B cell (primary cell): ENCODE results near the gene RRP1. TPM values are rescaled to one million over a fixed set of nuclear protein-coding genes. Genes with fewer than 3 reads are reported as not detected.

Experiments
- ATAC-seq: fragments of 200-7000 bp; cut with Tn5 transposase; one replicate; pipeline ENCODE4 v1.10.0; 2021; ENCODE audit warnings: low read depth, mild to moderate bottlenecking, moderate number of reproducible peaks, moderate library complexity
- CTCF ChIA-PET: fragments of 350-600 bp; sonication (Branson Sonifier 250); formaldehyde crosslinking; loops from one replicate; lab custom pipeline; 2021; ENCODE audit warnings: antibody characterized with exemption, inconsistent platforms; lab: Charles Lee
- POLR2A ChIA-PET: fragments of 350-600 bp; sonication (Branson Sonifier 250); formaldehyde crosslinking; loops from one replicate; lab custom pipeline; 2021; ENCODE audit warnings: antibody characterized with exemption; lab: Charles Lee
- DNase-seq: peaks from one replicate; pipeline ENCODE4 v3.0.0; 2013
- H2AFZ ChIP-seq: 2 replicates; pipeline ENCODE4 v1.6.1; 2012; ENCODE audit warnings: mild to moderate bottlenecking, low read depth, low read length; ENCODE audit not compliant: insufficient read depth, poor library complexity, severe bottlenecking
- H3K27ac ChIP-seq, 2 donors: 1 replicate in 1 of 2; 2 replicates in 1 of 2; pipeline ENCODE4 v1.5.1; 2012 to 2013; ENCODE audit warnings: low read length in 2 of 2, mild to moderate bottlenecking in 2 of 2, moderate library complexity in 1 of 2
- H3K27me3 ChIP-seq, 4 experiments: fragments of 200-600 bp in 1 of 4; sonication (generic) in 1 of 4; replicated peaks in 1 of 4; 1 replicate in 2 of 4; 2 replicates in 2 of 4; pipeline versions ENCODE4 v1.6.1 to v1.7.0; 2013 to 2016; ENCODE audit warnings: low read length in 3 of 4, mild to moderate bottlenecking in 2 of 4, mixed read lengths in 1 of 4, moderate library complexity in 1 of 4; ENCODE audit not compliant: insufficient read depth in 4 of 4, control insufficient read depth in 3 of 4; ENCODE audit errors: control extremely low read depth in 1 of 4
- H3K36me3 ChIP-seq, 2 experiments: replicated peaks in 1 of 2; 1 replicate in 1 of 2; 2 replicates in 1 of 2; pipeline versions ENCODE4 v1.6.1 to v1.7.1; 2013; ENCODE audit warnings: low read length in 1 of 2; ENCODE audit not compliant: insufficient read depth in 2 of 2, control insufficient read depth in 1 of 2; ENCODE audit errors: control extremely low read depth in 1 of 2, extremely low read depth in 1 of 2
- H3K4me1 ChIP-seq, 2 donors: fragments of 200-600 bp in 1 of 2; sonication (generic) in 1 of 2; 1 replicate in 1 of 2; 2 replicates in 1 of 2; pipeline versions ENCODE4 v1.5.1 to v1.6.1; 2013 to 2017; ENCODE audit warnings: low read length in 2 of 2; ENCODE audit not compliant: control insufficient read depth in 2 of 2, insufficient read depth in 2 of 2
- H3K4me2 ChIP-seq: replicated peaks from 2 replicates; pipeline ENCODE3; 2012; ENCODE audit warnings: mild to moderate bottlenecking, low read depth, low read length; ENCODE audit not compliant: poor library complexity, severe bottlenecking
- H3K4me3 ChIP-seq, 5 experiments: fragments of 200-600 bp in 1 of 5; sonication (generic) in 1 of 5; 1 replicate in 3 of 5; 2 replicates in 2 of 5; pipeline versions ENCODE4 v1.5.1 to v1.7.0; 2011 to 2016; ENCODE audit warnings: low read length in 4 of 5, mild to moderate bottlenecking in 4 of 5, low read depth in 2 of 5, control low read depth in 1 of 5, moderate library complexity in 1 of 5; ENCODE audit not compliant: insufficient read depth in 1 of 5; ENCODE audit errors: control extremely low read depth in 1 of 5, extremely low read depth in 1 of 5
- H3K79me2 ChIP-seq: fragments of 200-600 bp; sonication (generic); one replicate; pipeline ENCODE4 v1.6.0; 2016; ENCODE audit warnings: low read length; ENCODE audit not compliant: control insufficient read depth, insufficient read depth
- H3K9ac ChIP-seq: fragments of 200-600 bp; sonication (generic); 2 replicates; pipeline ENCODE4 v1.6.1; 2017; ENCODE audit warnings: mild to moderate bottlenecking, low read length, moderate library complexity
- H3K9me3 ChIP-seq, 3 donors: one replicate each; pipeline versions ENCODE4 v1.6.1 to v1.7.1; 2013; ENCODE audit warnings: low read length in 2 of 3; ENCODE audit not compliant: control insufficient read depth in 2 of 3, insufficient read depth in 1 of 3; ENCODE audit errors: control extremely low read depth in 1 of 3
- H4K20me1 ChIP-seq: 2 replicates; pipeline ENCODE4 v1.6.0; 2012; ENCODE audit warnings: mild to moderate bottlenecking, low read length; ENCODE audit not compliant: insufficient read depth, control insufficient read depth, poor library complexity, severe bottlenecking
- H3K27ac Mint-ChIP-seq: one replicate; pipeline ENCODE4 v1.8.0; 2021; ENCODE audit warnings: mixed read lengths
- H3K27me3 Mint-ChIP-seq: one replicate; pipeline ENCODE4 v1.8.0; 2021; ENCODE audit warnings: mixed read lengths
- H3K4me1 Mint-ChIP-seq: one replicate; pipeline ENCODE4 v1.8.0; 2021; ENCODE audit warnings: mixed read lengths
- H3K4me3 Mint-ChIP-seq: one replicate; pipeline ENCODE4 v1.8.0; 2021; ENCODE audit warnings: mixed read lengths
- H3K9me3 Mint-ChIP-seq: one replicate; pipeline ENCODE4 v1.8.0; 2022; ENCODE audit warnings: mixed read lengths; ENCODE audit not compliant: insufficient read depth
- EZH2 ChIP-seq: IDR thresholded peaks from 2 replicates; pipeline ENCODE4 v1.6.1; 2012; ENCODE audit warnings: borderline replicate concordance, low read depth, mild to moderate bottlenecking, moderate library complexity, low read length; ENCODE audit not compliant: insufficient read depth, poor library complexity, severe bottlenecking
- WGBS: methylation state at CpG from one replicate; pipeline ENCODE4 v1.1.5; 2013; ENCODE audit warnings: missing lambda C conversion rate; ENCODE audit not compliant: insufficient coverage; 5-methylcytosine and 5-hydroxymethylcytosine counted together
- intact Hi-C: fragments of 100-400 bp; cut with micrococcal nuclease; formaldehyde crosslinking; loops from one replicate; pipeline ENCODE4 v1.10.0; 2022
- polyA plus RNA-seq: library from polyadenylated mRNA; depleted of rRNA; stranded (reverse); fragments of >200 nt; gene quantifications from 2 replicates; pipeline ENCODE4 v1.2.3, GENCODE V29; 2012
- total RNA-seq, 2 donors: library from RNA; stranded (reverse); fragments of 120-200 nt in 1 of 2; gene quantifications; 1 replicate in 1 of 2; 2 replicates in 1 of 2; pipeline versions ENCODE4 v1.2.3 to v1.2.4, GENCODE V29; 2013 to 2022
- TF ChIP-seq, protein P1 (sequence below): fragments of 200-600 bp; IDR thresholded peaks from one replicate; pipeline ENCODE4 v1.8.0; 2022; ENCODE audit warnings: antibody characterized with exemption, mild to moderate bottlenecking

The RRP1 gene
- total and polyA plus RNA-seq, 2 donors (not counting 1 experiment from before 2014, with no cell fraction given), result 9.6 to 27.8 TPM

DNA sequence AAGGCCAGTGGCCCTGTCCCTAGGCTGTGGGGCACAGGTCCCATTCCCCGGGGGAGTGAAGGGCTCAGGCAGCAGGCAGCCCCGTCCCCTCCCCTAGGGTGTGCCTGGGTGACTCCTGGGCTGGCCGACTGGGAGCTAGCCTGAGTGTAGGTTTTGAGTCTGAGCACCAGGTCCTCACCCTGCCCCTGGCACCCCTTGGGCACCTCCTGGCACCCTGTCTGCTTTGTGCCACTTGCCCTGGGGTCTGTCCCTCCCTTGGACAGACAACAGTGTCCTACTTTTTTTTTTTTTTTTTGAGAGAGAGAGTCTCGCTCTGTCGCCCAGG is 24.2 kb downstream of the RRP1 start:
- H3K9ac ChIP-seq, result no peak overlapping the region

More for the DNA sequence above, 24.2 kb downstream of the RRP1 start:
- H3K4me3 Mint-ChIP-seq, result no peak overlapping the region
- intact Hi-C loops, result loop anchor here (10.0 kb wide), 1 partner anchor 671 kb away; no protein-coding TSS in a partner anchor
- ChIA-PET CTCF (interaction anchor here (0.8 to 1.3 kb wide), 2 partner anchors 162 to 979 kb away, joined by 3 to 4 read pairs; no protein-coding TSS in a partner anchor), POLR2A (no interaction called here)
- DNase-seq, result no peak
- peaks cover 6 to 16% of the 10 kb centered on the region in 2 donors for H3K4me1 ChIP-seq
- peaks cover 0 to 11% (median 3%) of the 10 kb centered on the region in 3 donors for H3K9me3 ChIP-seq
- H3K36me3 ChIP-seq, result no peaks in the 10 kb centered on the region
- H3K27ac Mint-ChIP-seq, result no peak overlapping the region
- TF ChIP-seq EZH2, result no peak
- TF ChIP-seq, protein P1, sequence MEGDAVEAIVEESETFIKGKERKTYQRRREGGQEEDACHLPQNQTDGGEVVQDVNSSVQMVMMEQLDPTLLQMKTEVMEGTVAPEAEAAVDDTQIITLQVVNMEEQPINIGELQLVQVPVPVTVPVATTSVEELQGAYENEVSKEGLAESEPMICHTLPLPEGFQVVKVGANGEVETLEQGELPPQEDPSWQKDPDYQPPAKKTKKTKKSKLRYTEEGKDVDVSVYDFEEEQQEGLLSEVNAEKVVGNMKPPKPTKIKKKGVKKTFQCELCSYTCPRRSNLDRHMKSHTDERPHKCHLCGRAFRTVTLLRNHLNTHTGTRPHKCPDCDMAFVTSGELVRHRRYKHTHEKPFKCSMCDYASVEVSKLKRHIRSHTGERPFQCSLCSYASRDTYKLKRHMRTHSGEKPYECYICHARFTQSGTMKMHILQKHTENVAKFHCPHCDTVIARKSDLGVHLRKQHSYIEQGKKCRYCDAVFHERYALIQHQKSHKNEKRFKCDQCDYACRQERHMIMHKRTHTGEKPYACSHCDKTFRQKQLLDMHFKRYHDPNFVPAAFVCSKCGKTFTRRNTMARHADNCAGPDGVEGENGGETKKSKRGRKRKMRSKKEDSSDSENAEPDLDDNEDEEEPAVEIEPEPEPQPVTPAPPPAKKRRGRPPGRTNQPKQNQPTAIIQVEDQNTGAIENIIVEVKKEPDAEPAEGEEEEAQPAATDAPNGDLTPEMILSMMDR, result no peak
- H3K4me1 Mint-ChIP-seq, result peaks cover 14% of the 10 kb centered on the region
- no peak overlapping the region for H3K27ac ChIP-seq
- no peak overlapping the region for H2AFZ ChIP-seq
- peaks cover under 1% of the 10 kb centered on the region for H3K9me3 Mint-ChIP-seq
- 95% methylated on average over 3 of the region's 5 CpGs for WGBS
- no peak overlapping the region for H3K4me3 ChIP-seq
- peaks cover 0 to 22% (median 3%) of the 10 kb centered on the region in 4 experiments for H3K27me3 ChIP-seq
- H3K27me3 Mint-ChIP-seq, result peaks cover 8% of the 10 kb centered on the region
- peaks cover 11% of the 10 kb centered on the region for H3K79me2 ChIP-seq
- ATAC-seq, result no peak
- H4K20me1 ChIP-seq, result peaks cover 22% of the 10 kb centered on the region
- H3K4me2 ChIP-seq, result no peak overlapping the region
